Chondrocyte (in vitro differentiated cells): ENCODE measurements around the gene SERPINE3. TPM values are rescaled to one million over a fixed set of nuclear protein-coding genes. Genes with fewer than 3 reads are reported as not detected.

Experiments used
- DNase-seq: peaks from one replicate; pipeline ENCODE4 v3.0.0; 2021; ENCODE audit warnings: mixed read lengths, low spot score
- H3K27ac Mint-ChIP-seq: one replicate; pipeline ENCODE4 v1.8.0; 2021; ENCODE audit warnings: mild to moderate bottlenecking, moderate library complexity, mixed read lengths; ENCODE audit not compliant: unreplicated experiment
- H3K27me3 Mint-ChIP-seq: 2 replicates; pipeline ENCODE4 v1.8.0; 2021; ENCODE audit warnings: low read depth, mixed read lengths
- H3K36me3 Mint-ChIP-seq: 2 replicates; pipeline ENCODE4 v1.8.0; 2021; ENCODE audit warnings: low read depth, mixed read lengths
- H3K4me1 Mint-ChIP-seq: 2 replicates; pipeline ENCODE4 v1.8.0; 2021; ENCODE audit warnings: low read depth, mild to moderate bottlenecking, mixed read lengths
- H3K4me3 Mint-ChIP-seq: one replicate; pipeline ENCODE4 v1.8.0; 2021; ENCODE audit warnings: mild to moderate bottlenecking, moderate library complexity, mixed read lengths; ENCODE audit not compliant: unreplicated experiment
- H3K9me3 Mint-ChIP-seq: 2 replicates; pipeline ENCODE4 v1.8.0; 2021; ENCODE audit warnings: low read depth, mixed read lengths
- CTCF ChIP-seq: fragments of 200-600 bp; sonication (generic); IDR thresholded peaks from 2 replicates; pipeline ENCODE4 v1.5.0; 2021; ENCODE audit warnings: antibody characterized with exemption, mild to moderate bottlenecking, moderate library complexity
- total RNA-seq: library from RNA; stranded (reverse); gene quantifications from 3 replicates; pipeline ENCODE4 v1.2.1, GENCODE V29; 2021

The SERPINE3 gene
- total RNA-seq, 1 donor from 2014 or later: not detected

- H3K27me3 Mint-ChIP-seq: peaks cover 3% of the 10 kb centered on the region
- no peak overlapping the region for H3K4me3 Mint-ChIP-seq
- no peak overlapping the region for H3K27ac Mint-ChIP-seq
- H3K9me3 Mint-ChIP-seq: no peaks in the 10 kb centered on the region
- DNase-seq: no peak
- no peaks in the 10 kb centered on the region for H3K36me3 Mint-ChIP-seq
- peaks cover 19% of the 10 kb centered on the region for H3K4me1 Mint-ChIP-seq
- TF ChIP-seq CTCF: no peak
Observed at GRCh38 chr13:51311957-51312520, 27.5 kb upstream of the SERPINE3 start.

- DNase-seq: no peak
- peaks cover 3% of the 10 kb centered on the region for H3K27me3 Mint-ChIP-seq
- H3K9me3 Mint-ChIP-seq: no peaks in the 10 kb centered on the region
- no peak for TF ChIP-seq CTCF
- no peak overlapping the region for H3K27ac Mint-ChIP-seq
- H3K36me3 Mint-ChIP-seq: no peaks in the 10 kb centered on the region
- H3K4me1 Mint-ChIP-seq: peaks cover 25% of the 10 kb centered on the region
- H3K4me3 Mint-ChIP-seq: no peak overlapping the region
Observed at GRCh38 chr13:51313619-51314018, 25.9 kb upstream of the SERPINE3 start.

GRCh38 chr13:51317262-51317661 lies 22.2 kb upstream of the SERPINE3 start:
- Mint-ChIP-seq H3K36me3 (no peaks in the 10 kb centered on the region), H3K27ac (no peak overlapping the region), H3K9me3 (no peaks in the 10 kb centered on the region), H3K4me3 (no peak overlapping the region), H3K4me1 (peaks cover 38% of the 10 kb centered on the region), H3K27me3 (peaks cover under 1% of the 10 kb centered on the region)
- no peak for TF ChIP-seq CTCF
- no peak for DNase-seq

GRCh38 chr13:51318015-51318414 lies 21.5 kb upstream of the SERPINE3 start:
- DNase-seq: no peak
- H3K9me3 Mint-ChIP-seq: no peaks in the 10 kb centered on the region
- H3K4me1 Mint-ChIP-seq: peaks cover 39% of the 10 kb centered on the region
- no peaks in the 10 kb centered on the region for H3K36me3 Mint-ChIP-seq
- H3K4me3 Mint-ChIP-seq: no peak overlapping the region
- no peaks in the 10 kb centered on the region for H3K27me3 Mint-ChIP-seq
- TF ChIP-seq CTCF: no peak
- no peak overlapping the region for H3K27ac Mint-ChIP-seq

GRCh38 chr13:51318876-51319275 lies 20.6 kb upstream of the SERPINE3 start:
- H3K27me3 Mint-ChIP-seq: peaks cover 2% of the 10 kb centered on the region
- H3K9me3 Mint-ChIP-seq: no peaks in the 10 kb centered on the region
- no peak overlapping the region for H3K4me3 Mint-ChIP-seq
- TF ChIP-seq CTCF: no peak
- no peak overlapping the region for H3K27ac Mint-ChIP-seq
- no peak for DNase-seq
- H3K36me3 Mint-ChIP-seq: no peaks in the 10 kb centered on the region
- peaks cover 39% of the 10 kb centered on the region for H3K4me1 Mint-ChIP-seq
